Activated CD8-positive, alpha-beta memory T cell treated with anti-CD3 and anti-CD28 coated beads, Interleukin-2, amount 10 ng/mL, durations not matched to agents 7 days and 5 days (primary cell): Measurements from ENCODE around the gene CCDC186. TPM values are rescaled to one million over a fixed set of nuclear protein-coding genes. Genes with fewer than 3 reads are reported as not detected.

Experiments used
- total RNA-seq, 2 experiments: library from RNA; stranded (reverse); gene quantifications; one replicate each; pipeline ENCODE4 v1.2.3, GENCODE V29; 2021

The CCDC186 gene
- total RNA-seq, 2 experiments from 2014 or later = 15.3 to 17.9 TPM

Other genes with a start within 250 kb of the CCDC186 start
- 1 to 10 TPM; 2.3 to 2.8 TPM for gene ADRB1, start 130.3 kb downstream of the CCDC186 start, total RNA-seq
- under 1 TPM; 0.05 to 0.15 TPM for gene TDRD1, start 5.2 kb upstream of the CCDC186 start, total RNA-seq
- gene VWA2, start 65.1 kb upstream of the CCDC186 start, total RNA-seq = not detected
- 10 to 100 TPM in 1 of 2 experiments, 1 to 10 TPM in 1; 4.0 to 67.4 TPM for gene AFAP1L2, start 230.3 kb upstream of the CCDC186 start, total RNA-seq